HCT116 (cell line): ENCODE measurements around the gene LCE3D.

Source experiments
- CTCF ChIP-seq, 3 experiments: fragments of 200-600 bp in 1 of 3; sonication (generic) in 1 of 3; IDR thresholded peaks in 2 of 3; conservative IDR thresholded peaks in 1 of 3; 2 replicates each; pipeline ENCODE4 v1.5.1; 2012 to 2017; ENCODE audit warnings: low read depth in 2 of 3, low read length in 2 of 3, antibody characterized with exemption in 1 of 3, borderline replicate concordance in 1 of 3, control low read depth in 1 of 3, mild to moderate bottlenecking in 1 of 3, mixed read lengths in 1 of 3, mixed run types in 1 of 3, moderate library complexity in 1 of 3; ENCODE audit not compliant: insufficient read depth in 1 of 3
- POLR2AphosphoS5 ChIP-seq: IDR thresholded peaks from 2 replicates; pipeline ENCODE4 v1.6.1; 2011; ENCODE audit warnings: mild to moderate bottlenecking, low read depth, low read length, moderate library complexity

- TF ChIP-seq POLR2AphosphoS5 (no peak), CTCF (IDR thresholded peaks at IDR 0.05 in 2 of 3, conservative IDR thresholded peaks at IDR 0.05 in 1 of 3; ENCODE audit: borderline replicate concordance in 1 of 3, insufficient read depth in 1 of 3, low read depth in 2 of 3, low read length in 2 of 3) (no peak)
Observed at GRCh38 chr1:152582647-152583046, 2.3 kb upstream of the LCE3D start.
